GM06990 (cell line): ENCODE results near the gene PLA2G4F.

ENCODE experiments used
- DNase-seq: peaks from one replicate; pipeline ENCODE4 v3.0.0-alpha.2; 2011; ENCODE audit not compliant: insufficient read length; ENCODE audit errors: extremely low read depth
- H3K27me3 ChIP-seq: replicated peaks from 2 replicates; pipeline ENCODE4 v1.6.0; 2011; ENCODE audit warnings: low read length; ENCODE audit not compliant: control insufficient read depth, insufficient read depth
- H3K36me3 ChIP-seq: 2 replicates; pipeline ENCODE4 v1.5.1; 2011; ENCODE audit warnings: low read length; ENCODE audit not compliant: control insufficient read depth, insufficient read depth
- H3K4me3 ChIP-seq: replicated peaks from 2 replicates; pipeline ENCODE4 v1.5.1; 2011; ENCODE audit warnings: low read depth, mild to moderate bottlenecking, control low read depth, low read length
- TF ChIP-seq, protein P1 (sequence below): IDR thresholded peaks from 2 replicates; pipeline ENCODE4 v1.5.1; 2011; ENCODE audit warnings: low read length, control low read depth, mild to moderate bottlenecking, inconsistent platforms; ENCODE audit not compliant: insufficient read depth, poor library complexity, severe bottlenecking

Gene PLA2G4F

DNA sequence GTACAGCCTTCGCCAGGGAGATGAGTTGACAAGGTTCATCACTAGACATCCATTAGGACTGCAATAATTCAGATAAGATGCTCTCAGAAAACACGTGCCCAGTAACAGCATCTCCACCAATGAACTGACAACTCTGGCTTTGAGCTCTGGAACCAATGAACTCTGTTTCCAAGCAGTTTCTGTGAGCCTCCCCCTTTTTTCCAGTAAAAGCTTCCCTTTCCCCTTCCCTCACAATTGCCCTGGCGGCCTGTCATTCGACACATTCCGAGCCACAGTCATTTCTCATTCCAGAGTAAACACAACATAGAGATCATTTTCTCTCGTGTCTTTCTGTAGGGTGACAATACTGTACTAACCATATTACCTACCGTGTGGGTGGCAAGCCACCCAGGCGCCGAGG is 65.7 kb downstream of the PLA2G4F start:
- TF ChIP-seq, protein P1, sequence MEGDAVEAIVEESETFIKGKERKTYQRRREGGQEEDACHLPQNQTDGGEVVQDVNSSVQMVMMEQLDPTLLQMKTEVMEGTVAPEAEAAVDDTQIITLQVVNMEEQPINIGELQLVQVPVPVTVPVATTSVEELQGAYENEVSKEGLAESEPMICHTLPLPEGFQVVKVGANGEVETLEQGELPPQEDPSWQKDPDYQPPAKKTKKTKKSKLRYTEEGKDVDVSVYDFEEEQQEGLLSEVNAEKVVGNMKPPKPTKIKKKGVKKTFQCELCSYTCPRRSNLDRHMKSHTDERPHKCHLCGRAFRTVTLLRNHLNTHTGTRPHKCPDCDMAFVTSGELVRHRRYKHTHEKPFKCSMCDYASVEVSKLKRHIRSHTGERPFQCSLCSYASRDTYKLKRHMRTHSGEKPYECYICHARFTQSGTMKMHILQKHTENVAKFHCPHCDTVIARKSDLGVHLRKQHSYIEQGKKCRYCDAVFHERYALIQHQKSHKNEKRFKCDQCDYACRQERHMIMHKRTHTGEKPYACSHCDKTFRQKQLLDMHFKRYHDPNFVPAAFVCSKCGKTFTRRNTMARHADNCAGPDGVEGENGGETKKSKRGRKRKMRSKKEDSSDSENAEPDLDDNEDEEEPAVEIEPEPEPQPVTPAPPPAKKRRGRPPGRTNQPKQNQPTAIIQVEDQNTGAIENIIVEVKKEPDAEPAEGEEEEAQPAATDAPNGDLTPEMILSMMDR = no peak
- no peaks in the 10 kb centered on the region; the same call in none of the 2 replicates for H3K27me3 ChIP-seq
- H3K36me3 ChIP-seq = no peaks in the 10 kb centered on the region
- DNase-seq = no peak
- H3K4me3 ChIP-seq = no peak overlapping the region

DNA sequence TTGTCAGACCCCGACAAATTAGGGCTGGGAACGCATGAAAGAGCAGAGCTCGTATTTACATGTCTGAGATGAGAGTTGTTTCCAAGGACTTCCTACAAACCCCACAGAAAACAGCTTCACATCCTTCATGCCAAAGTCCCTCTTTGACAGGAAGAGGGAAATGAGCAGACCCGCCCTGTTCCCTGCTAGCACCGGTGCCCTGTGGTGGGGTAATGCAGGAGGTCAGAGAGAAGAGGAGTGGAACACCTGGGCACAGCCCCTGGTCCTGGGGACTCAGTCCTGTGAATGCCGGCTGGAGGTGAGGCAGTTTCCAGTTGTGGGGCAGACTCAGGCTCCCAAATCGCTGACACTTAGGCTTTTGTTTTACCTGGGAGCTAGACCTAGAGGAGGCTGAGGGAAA is 66.1 kb downstream of the PLA2G4F start:
- TF ChIP-seq, protein P1 = no peak
- DNase-seq = no peak
- Histone ChIP-seq H3K36me3 (no peaks in the 10 kb centered on the region), H3K27me3 (no peaks in the 10 kb centered on the region; the same call in none of the 2 replicates), H3K4me3 (no peak overlapping the region)

DNA sequence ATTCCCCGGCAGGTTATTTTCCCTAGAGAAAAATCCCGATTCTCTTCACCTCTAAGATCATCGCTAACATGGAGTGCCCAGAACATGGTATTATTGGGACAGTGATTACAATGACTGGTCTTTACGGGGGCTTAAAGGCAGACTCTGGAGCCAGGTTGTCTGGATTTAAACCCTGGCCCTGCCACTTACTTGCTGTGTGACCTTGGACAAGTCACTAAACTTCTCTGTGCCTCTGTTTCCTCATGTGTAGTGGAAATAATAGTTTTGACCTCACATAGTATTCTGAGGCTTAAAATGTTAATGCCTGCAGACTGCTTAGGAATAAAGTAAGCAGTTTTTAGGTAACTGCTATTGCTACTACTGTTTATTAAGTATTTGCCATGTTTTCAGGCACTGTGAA is 66.5 kb downstream of the PLA2G4F start:
- Histone ChIP-seq H3K27me3 (no peaks in the 10 kb centered on the region; the same call in none of the 2 replicates), H3K4me3 (no peak overlapping the region), H3K36me3 (no peaks in the 10 kb centered on the region)
- TF ChIP-seq, protein P1 = no peak
- DNase-seq = no peak
